HCEC 1CT (cell line): ENCODE results near the gene TTC34.
"Not testable (repeated sequence)": the region's sequence is repeated elsewhere in the genome, so short reads cannot be mapped to it uniquely, and the experiment has no call there.

Source experiments
- DNase-seq: peaks from one replicate; pipeline ENCODE4 v3.0.0-alpha.2; 2017

The TTC34 gene

DNA sequence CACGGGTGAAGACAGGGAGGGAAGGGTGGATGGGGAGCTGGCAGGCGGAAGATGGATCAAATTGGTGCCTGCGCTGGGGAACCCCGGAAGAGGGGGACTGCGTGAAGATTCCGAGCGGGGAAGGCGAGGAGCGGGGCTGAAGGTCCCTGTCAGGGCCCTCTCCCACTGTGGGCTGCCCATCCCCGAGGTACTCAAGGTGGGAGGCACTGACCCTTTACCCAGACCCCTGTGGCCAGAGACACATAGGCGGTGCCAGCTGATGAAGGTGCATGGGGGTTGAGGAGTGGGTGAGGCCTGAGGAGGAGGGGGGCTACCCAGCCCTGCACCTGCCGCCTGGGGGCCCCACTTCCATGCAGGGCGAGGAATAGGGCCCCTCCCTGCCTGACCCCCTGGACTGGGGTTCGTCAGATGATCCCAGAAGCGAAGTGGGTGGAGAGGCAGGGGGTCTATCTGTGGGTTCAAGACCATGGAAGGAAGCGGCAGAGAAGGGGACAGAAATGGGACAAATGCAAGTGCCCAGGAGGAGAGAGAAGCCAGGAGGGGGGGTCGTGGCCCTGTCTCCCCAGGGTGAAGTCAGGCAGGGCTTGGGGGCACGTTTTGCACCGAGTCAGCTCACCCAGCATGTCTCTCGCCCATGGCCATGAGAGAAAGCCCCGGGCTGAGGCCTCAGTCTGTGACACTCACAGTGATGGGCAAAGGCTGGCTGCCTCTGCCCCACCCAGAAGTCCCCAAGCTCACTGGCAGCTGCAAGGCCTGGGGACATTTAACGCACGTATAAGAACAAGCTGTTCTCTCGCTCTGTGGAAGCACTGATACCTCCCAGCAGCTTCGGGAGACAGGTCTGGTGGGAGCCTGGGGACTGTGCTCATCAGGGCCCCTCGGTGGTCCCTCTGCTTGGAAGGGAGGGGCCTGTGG, 161.6 kb downstream of the TTC34 start:
- no peak for DNase-seq

DNA sequence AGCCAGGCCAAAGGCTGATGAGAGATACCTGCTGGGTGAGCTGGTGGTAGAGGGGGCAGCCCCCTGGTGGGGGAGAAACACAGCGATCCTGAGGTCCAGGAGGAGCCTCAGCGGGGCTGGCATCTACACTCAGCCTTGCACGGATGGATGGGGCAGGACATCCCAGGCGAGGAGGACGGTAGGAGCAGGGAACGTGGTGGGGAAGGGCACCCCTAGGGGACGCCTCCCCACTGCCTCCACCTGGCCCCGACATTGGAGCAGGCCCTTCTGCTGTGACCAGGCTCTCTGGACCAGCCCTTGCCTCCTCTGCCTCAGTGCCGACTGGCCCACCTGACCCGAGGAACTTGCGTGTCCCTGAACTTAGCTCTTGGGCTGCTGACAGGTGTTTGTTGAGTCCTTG, 162.3 kb downstream of the TTC34 start:
- no peak for DNase-seq

DNA sequence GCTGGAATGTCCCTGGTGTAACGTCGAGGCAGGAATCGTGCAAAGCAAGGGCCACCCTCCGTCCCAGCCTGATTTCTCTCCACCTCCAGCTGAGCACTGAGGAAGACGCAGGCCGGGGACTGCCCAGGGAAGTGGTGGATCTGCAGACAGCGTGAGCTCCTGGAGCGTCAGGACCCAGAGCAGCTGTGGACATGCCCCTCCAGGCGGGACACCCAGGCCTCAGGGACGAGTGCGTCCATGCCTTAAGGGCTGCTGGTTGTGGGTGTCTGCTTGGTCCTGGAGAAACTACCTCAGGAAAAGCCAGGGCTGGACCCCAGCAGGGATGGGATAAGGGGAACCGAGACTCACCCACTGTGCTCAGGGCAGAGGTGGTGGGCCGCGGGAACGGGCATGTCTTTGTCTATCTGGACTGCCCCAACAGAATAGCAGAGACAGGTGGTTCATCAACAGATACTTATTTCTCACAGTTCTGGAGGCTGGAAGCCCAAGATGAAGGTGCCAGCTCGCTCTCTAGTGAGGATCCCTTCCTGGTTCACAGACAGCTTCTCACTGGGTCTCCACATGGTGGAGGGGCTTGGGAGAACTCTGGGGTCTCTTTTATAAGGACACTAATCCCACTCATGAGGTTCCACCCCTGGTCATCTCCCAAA, 162.9 kb downstream of the TTC34 start:
- no peak for DNase-seq

DNA sequence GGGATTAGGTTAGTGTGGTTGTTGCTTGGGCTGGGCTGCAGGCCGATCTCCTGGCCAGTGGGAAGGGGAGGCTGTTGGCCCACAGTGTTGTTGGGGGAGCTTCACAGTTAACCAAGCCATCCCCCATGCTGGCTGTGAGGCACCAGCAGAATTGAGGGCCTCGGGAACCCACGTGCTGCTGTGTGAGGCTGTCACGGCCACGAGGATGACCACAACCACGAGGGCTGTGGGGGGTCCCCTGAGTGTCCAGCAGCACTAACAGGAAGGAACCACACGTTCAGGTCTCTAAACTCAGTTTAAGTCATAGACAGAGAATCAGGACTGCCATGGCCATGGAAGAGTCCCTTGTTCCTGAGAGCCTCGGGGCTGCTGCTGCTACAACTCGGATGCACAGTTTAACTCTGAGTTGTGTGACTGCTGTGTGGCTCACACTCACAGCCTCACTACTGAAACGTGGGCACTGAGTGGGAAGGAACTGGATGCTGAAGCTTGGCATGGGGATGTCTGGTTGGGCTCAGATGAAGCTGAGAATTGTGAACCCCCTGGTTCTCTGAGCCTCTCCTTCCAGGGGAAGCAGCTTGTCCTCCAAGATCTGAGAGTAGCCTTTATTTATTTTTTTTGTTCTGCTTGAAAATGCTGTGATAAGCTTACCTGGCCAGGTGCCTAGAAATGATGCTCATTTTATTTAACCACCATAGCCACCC, 163.9 kb downstream of the TTC34 start:
- no peak for DNase-seq

DNA sequence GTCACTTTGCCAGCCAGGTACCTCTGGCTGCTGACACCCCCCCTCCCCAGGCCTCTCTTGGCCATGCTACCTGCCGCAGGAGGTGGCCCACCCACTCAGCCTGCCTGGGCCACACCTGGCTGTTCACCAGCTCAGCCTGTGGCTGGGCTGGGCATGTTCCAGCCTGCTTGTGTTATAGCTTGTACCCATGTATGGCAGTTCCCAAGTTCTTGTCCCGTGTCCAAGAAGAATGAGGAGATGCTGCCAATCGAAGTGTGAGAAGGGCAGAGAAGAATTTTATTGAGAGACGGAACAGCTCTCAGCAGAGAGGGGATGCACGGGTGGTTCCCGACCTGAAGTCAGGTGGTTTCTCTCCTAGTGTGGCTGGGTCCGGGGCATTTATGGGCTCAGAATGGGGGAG, 164.8 kb downstream of the TTC34 start:
- no peak for DNase-seq

DNA sequence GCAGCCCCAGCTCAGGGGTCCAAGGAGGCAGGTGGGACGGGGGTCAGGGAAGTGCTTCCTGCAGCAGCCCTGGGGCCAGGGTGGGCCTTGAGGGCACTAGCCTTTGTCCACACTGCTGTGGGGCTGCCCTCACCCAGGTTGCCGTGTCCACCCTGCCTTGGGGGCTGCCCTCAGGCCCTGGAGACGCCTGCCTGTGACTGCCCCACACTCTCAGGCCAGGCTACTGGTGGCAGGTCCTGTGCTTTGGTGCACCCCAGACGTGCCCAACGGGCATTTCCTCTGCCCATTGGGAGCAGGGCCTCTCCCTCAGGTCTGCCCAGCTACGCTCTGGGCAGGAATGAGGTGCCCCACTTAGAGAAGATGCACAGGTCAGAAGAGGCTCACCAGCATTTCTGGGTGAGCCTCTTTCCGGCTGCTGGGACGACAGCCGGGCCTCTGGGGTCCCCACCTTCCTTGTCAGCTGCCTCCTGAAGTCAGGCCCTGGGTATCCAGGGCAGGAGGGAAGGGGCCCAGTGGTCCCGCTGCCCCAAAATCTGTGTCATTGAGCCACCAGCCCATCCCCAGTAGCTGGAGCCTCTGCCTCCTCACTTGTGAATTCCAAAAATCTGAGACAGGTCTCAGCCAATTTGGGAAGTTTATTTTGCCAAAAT, 166.0 kb downstream of the TTC34 start:
- no peak for DNase-seq

DNA sequence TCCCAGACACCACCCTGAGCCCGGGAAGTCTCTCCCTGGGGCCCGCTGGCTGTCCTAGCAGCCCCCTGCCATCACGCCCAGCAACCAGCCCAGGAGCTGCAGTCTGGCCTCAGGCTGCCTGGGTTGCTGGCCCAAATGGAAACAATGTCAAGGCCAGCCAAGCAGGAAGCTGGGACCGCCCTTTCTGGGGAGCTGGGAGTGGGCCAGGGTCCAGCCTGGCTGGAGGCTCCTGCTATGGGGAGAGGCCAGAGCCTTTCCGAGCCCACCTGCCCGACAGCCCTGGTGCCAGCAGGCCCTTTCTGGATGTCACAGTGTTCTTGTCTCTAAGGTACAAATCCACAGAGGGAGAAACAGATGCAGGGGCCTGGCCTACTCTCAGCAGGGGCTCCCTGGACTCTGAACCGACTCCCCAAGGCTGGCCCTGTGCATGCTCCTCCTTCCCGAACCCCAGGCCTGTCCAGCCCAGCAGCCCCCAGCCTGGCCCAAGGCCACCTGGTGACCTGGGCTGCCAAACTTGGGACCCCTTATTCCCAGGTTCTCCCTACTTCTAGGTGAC, 167.5 kb downstream of the TTC34 start:
- no peak for DNase-seq

DNA sequence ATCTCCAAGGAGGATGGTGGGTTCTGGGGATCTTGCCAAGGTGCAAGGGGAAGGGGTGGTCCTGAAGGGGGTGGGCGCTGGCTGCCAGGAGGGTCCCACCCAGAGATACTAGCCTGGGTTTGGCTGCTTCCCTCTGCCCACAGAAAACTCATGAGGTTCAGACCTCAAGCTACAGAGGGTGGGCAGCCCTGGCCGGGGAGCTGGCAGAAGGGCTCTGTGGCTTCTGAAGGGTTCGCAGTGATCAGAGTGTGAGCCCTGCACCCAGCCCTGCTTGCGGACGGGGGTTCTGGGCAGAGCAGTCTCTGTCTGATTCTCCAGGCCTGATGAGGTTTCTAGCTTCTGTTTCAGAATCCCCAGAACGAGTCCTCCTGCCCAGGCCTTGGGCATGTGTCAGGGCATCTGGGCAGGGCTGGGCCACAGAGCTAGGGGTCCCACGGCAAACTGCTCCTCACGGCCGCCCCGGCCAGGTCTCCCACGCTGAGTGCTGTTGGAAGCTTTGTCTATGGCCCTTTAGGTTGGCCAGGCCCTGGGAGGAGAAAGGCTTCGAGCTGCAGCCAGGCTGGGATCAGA, 168.0 kb downstream of the TTC34 start:
- no peak for DNase-seq

DNA sequence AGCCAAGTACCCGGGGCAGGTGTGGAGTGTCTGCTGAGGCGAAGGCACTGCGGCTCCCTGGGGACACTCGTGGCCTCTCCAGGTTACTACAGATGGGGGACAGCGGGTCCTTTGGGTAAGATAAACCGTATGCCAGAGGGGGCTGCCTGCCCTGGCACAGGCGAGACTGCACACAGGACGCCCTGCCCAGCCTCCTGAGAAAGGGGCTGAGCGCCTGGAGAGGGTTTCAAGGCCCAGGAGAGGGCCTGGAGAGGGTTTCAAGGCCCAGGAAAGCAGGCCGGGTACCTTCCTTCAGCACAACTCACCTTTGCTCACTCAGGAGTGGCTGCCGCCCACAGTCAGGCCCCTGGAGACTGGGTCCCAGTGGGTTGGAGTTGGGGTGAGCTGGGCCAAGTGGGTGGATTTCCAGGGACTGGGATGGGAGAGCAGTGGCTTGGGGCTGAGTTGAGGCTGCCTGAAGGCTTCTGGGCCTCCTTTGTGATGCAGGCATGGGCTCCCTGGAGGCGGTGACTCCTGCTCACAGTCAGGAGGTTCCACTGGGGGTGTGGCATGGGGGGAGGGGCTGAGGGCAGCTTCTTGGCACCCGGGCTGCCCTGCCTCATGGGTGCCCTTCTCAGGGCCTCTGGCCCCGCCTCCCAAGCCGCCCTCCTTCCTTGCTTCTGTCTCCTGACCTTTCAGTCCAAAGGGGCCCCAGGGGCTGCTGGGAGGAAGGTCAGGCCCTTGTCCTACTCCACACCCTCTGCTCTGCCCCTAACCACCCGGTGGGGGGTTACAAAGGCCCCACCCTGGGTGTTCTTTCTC, 168.7 kb downstream of the TTC34 start, which contains the start of gene MMEL1:
Gene MMEL1, minus strand, starts transcription at position 456 of the 801 bp plus-strand sequence. CDS start 3,532 bp downstream, outside the sequence.
- no peak for DNase-seq

DNA sequence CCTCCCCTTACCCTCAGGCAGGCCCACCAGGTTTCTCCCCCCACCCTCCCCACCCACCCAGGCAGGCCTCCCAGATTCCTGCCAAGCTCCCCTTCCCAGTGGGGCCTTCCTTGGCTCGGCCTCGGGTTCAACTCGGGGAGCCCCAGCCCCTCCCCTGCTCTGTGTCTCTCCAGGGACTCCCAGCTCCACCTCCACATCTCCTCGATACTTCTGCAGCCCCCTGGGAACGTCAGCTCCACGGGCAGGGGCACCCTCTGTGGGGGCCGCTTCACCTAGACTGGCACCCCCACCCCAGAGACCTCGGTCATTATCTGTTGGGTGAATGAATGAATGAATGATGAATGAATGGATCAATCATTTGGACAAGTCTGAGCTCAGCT, 169.5 kb downstream of the TTC34 start:
- DNase-seq: no peak

DNA sequence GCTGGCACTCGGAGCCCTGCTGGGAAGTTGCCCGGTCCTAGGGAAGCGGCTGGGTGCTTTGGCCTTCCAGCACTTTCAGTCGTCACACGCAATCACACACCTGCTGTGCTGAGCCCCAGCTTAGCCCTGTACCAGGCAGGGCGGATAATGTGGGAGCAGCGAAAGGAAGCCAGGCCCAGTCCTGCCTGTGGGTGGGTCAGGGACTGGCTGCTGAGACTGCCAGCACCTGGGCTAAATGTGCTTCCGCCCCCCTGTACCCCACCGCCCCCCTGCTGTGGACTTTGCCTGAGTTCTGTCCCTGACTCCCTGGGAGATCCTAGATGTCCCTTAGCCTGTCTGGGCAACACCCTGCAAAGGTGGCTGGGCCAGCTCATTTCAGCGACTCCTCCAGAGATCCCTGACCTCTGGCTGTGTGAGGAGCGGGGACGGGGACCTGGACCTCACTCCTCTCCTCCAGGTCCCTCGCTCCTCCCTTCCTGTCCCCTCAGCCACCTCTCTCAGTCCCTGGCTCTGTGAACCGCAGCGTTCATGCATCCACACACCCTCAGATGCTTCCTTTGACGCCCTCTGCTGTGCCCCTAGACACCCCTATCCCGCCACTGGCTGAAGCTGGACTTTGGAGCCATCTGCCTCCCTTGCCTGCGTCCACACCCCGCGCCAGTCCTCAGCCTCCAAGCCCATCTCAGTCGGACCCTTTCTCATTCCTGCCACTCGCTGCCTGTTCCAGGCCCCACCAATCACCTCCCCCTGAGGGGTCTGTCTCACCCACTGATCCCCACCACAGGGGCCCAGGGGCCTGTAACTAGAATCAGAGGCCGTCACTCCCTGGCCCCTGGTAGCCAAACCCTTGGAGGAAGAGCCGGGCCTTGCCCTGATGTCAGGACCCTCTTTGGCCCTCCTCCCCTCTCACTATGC, 170.1 kb downstream of the TTC34 start:
- DNase-seq: no peak

DNA sequence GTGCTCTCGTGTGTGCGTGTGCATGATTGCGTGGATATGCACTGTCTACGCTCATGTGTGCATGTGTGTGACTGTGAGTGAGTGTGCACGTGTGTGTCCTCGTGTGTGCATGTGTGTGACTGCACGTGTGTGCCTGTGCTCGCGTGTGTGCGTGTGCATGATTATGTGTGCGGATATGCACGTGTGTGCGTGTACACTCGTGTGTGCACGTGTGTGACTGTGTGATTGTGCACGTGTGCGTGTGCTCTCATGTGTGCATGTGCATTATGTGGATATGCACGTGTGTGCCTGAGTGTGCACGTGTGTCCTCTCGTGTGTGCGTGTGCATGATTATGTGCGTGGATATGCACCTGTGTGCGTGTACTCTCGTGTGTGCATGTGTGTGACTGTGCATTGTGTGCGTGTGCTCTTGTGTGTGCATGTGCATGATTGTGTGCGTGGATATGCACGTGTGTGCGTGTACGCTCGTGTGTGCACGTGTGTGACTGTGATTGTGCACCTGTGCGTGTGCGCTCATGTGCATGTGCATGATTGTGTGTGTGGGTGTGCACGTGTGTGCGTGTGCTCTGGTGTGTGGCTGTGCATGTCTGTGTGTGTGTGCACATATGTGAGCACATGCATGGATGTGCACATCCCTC, 170.9 kb downstream of the TTC34 start:
- no peak for DNase-seq

DNA sequence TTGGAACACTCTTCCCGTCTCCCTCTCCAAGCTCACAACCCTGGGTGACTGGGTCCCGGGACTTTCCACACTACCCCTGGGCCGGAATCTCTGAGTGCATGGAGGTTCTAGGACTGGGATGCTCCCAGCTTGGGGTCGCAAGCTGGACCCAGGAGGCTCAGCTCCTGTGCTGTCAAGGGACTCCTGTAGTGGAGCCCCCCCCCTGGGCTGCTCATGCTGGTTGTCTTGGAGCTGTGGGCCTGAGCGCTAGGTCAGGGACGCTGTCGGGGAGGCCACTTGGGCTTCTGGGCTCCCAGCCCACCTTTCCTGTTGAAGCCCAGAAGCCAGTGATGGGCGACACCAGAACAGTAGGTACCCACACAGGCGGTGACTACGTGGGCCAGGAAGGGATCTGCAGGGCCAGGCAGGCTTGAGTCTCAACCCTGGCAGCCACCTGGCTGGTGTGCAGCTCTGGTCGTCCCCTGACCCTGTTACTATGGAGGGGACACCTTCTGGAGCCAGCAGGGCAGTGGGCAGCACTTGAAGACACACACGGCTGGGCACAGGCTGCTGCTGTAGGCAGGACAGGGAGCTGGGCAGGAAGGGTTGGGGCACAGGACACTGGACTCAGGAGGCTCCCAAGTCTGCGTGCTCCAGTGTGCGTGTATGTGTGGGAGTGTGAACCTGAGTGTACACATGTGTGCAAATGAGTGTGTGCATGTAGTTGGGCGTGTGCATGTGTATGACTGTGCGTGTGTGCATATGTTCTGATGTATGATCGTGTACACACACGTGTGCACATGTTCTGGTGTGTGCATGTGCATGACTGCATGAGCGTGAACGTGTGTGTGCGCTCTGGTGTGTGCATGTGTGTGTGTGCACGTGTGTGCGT, 171.6 kb downstream of the TTC34 start:
- DNase-seq: no peak

DNA sequence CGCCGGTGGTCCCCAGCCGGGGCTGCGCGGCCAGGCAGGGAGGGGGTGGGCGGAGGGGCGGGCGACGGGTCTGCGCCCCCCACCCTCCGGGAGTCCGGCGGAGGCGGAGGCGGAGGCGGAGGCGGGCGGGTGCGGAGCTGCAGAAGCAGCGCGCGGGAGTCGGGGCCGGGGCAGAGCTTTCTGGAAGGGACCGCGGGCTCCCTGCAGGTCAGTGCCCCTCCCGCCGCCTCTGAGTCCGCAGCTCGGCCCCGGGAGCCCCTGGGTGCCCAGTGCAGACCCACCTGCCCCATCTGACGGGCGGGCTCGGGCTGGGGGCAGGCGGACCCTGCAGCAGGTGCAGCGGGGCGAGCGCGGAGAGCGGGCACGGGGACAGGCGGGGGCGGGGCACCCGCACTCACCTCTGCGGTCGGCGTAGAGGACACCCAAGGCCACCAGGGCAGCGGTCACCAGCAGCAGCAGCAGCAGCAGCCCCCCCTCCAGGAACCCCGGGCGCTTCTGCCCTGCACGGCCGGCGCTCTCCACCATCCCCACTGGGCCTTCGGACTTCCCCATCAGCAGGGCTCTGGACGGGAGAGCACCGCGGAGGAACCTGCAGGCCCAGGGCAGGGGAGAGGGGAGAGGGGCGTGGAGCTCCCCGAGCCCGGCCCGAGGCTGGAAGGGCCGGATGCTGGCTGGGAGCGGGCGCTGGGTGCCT, 172.4 kb downstream of the TTC34 start:
- DNase-seq: no peak

DNA sequence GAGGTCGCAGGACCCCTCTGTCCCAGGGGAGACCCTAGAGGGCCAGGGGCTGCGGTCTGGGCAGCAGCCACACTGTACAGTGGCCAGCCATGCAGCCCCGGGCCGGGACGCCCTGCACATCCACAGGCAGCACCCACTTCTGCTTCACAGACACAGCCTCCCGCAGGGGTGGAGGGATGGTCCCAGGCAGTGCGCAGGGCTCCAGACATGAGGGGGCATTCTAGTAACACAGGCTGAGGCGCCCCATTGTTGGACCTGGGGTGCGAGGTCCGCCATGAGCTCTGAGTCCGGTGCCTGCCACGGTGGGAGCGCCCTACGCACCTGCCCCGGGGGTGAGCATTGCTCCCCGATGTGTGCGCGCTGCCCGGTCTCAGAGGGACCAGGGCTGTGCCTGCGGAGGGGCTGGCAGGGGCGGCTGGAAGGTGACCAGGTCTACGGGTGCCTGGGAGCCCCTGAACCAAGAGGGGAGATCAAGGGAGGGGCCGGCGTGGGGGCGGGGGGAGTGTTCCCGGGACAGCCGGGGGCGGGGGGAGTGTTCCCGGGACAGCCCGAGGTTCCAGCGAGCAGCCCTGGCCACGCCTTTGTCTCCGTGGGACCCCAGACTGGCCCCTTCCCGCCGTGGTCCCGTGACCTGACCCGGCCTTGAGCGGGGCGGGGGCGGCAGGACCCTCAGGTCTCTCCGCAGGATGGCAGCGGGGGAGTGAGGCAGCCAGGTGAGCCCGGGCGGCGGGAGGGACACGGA, 173.1 kb downstream of the TTC34 start:
- no peak for DNase-seq

DNA sequence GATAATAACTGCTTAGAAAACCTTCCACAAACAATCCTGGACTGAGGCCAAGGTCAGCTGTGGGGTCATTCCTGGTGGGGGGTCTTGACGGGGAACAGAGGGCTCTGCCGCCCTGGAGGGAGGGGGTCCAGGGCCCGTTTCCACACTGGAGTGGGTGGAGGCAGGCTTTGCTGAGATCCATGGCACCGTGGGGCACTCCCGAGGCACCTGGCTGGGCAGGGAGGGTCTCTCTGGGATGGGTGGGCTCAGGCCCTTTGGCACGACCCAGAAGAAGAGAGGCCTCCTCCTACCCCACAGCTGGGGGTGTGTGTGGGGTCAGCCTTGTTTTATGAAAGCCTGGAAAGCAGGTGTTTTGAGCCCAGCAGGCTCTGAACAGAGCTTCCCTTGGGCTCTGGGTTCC, 173.7 kb downstream of the TTC34 start:
- no peak for DNase-seq

DNA sequence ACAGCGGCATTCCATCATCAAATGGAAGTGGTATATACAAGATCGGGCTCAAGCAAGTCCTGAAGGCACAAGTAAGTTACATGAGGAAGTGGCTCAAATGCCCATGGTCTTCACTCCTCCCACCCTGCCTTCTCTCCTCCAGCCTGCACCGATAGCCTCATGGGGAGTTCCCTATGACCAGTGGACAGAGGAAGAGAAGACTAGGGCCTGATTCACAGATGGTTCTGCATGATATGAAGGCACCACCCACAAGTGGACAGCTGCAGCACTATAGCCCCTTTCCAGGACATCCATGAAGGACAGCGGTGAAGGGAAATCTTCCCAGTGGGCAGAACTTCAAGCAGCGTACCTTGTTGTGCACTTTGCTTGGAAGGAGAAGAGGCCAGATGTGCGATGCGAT, 175.7 kb downstream of the TTC34 start:
- DNase-seq: not testable (repeated sequence)

DNA sequence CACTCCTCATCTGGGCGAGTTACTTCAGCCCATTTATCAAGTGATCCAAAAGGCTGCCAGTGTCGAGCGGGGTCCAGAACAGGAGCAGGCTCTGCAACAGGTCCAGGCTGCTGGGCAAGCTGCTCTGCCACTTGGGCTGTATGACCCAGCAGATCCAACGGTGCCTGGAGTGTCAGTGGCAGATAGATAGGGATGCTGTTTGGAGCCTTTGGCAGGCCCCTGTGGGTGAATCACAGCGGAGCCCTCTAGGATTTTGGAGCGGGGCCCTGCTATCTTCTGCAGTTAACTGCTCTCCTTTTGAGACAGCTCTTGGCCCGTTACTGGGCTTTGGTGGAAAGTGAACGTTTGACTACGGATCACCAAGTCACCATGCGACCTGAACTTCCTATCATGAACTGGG, 176.2 kb downstream of the TTC34 start:
- DNase-seq: no peak
